ENCODE data around the gene LSM6.

LSM6 gene

DNA sequence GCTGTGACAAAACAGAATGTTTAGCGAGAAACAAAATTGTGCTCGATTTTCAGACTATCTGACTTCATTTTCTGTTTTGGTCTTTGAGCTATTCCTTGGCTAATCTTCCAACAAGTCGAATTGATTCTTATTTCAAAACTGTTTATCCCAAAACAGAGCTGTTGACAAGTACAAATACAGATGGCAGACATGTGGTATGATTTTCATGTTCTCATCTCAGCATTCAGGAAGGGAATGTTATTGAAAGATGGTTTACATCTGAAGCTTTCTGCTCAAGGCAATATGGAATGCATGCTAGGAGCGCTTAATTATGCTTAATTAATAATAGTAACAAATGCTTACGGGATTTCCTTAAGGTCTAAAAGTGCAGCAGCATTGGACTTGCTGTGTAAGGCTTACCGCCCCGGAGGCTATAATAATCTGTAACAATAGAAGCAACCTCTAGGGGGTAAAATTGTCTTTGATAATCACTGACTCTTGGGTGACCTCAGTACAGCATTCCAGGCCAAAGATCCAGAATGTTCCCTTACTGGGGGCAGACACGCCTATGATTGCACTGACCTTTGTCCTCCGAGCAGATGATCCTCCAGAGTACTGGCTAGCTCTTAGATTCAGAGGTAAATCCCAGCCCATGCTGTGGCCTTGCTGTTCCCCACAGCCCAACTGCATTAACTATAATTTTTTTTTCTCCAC lies 16.4 kb downstream of the LSM6 start:
- Histone ChIP-seq H3K27ac (no peak overlapping the region), H3K36me3 (ENCODE audit: insufficient read depth, low read length) (peaks cover 57% of the 10 kb centered on the region), H3K9ac (ENCODE audit: insufficient read length) (no peak overlapping the region), H3K9me3 (ENCODE audit: low read depth, low read length) (no peaks in the 10 kb centered on the region), H3K4me3 (no peak overlapping the region)
- no peak for DNase-seq (ENCODE audit: low read depth, low spot score)
- TF ChIP-seq EZH2 (IDR thresholded peaks at IDR 0.05) (no peak), POLR2AphosphoS5 (IDR thresholded peaks at IDR 0.05; ENCODE audit: borderline replicate concordance, low read depth, low read length) (no peak), FOXP2 (optimal IDR thresholded peaks at IDR 0.05; ENCODE audit: control extremely low read depth, extremely low read length, insufficient read depth) (no peak)

DNA sequence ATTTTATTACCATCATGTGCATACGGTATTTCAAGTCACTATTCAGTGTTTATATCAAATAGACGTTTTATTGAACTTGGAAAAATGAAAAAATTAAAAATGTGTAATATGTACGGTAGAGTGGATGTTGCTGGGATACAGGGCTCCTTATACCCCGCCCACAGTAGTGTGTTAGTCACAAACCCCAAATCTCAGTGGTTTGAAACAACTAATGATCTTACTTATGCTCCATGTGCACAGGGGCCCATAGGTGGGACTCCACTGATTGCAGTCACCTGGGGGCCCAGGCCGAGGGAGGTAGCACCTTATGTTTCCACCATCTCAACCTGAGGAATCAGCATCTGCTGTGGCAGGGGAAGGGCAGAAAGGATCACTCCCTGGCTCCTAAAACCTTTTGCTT lies 18.1 kb downstream of the LSM6 start:
- Histone ChIP-seq H3K9me3 (ENCODE audit: low read depth, low read length) (no peaks in the 10 kb centered on the region), H3K4me3 (no peak overlapping the region), H3K9ac (ENCODE audit: insufficient read length) (no peak overlapping the region), H3K36me3 (ENCODE audit: insufficient read depth, low read length) (peaks cover 42% of the 10 kb centered on the region), H3K27ac (no peak overlapping the region)
- no peak for TF ChIP-seq FOXP2 (optimal IDR thresholded peaks at IDR 0.05; ENCODE audit: control extremely low read depth, extremely low read length, insufficient read depth)
- TF ChIP-seq POLR2AphosphoS5 (IDR thresholded peaks at IDR 0.05; ENCODE audit: borderline replicate concordance, low read depth, low read length), result no peak
- TF ChIP-seq EZH2 (IDR thresholded peaks at IDR 0.05), result no peak
- no peak for DNase-seq (ENCODE audit: low read depth, low spot score)

DNA sequence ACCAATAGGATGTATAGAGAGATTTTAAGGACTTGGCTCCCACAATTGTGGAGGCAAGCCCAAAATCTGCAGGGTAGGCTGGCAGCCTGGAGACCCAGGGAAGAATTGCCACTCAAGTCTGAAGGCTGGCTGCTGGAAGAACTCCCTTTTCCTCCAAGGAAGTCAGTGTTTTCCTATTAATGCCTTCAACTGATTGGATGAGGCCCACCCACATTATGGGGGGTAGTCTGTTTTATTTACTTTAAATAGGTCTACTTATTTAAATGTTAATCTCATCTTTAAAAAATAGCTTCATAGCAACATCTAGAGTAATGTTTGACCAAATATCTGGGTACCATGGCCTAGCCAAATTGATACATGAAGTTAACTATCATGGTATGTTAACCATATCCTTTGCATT lies 18.7 kb downstream of the LSM6 start:
- DNase-seq (ENCODE audit: low read depth, low spot score), result no peak
- H3K27ac ChIP-seq, result no peak overlapping the region
- peaks cover 37% of the 10 kb centered on the region for H3K36me3 ChIP-seq (ENCODE audit: insufficient read depth, low read length)
- TF ChIP-seq POLR2AphosphoS5 (IDR thresholded peaks at IDR 0.05; ENCODE audit: borderline replicate concordance, low read depth, low read length) (no peak), FOXP2 (optimal IDR thresholded peaks at IDR 0.05; ENCODE audit: control extremely low read depth, extremely low read length, insufficient read depth) (no peak), EZH2 (IDR thresholded peaks at IDR 0.05) (no peak)
- H3K9me3 ChIP-seq (ENCODE audit: low read depth, low read length), result no peaks in the 10 kb centered on the region
- H3K9ac ChIP-seq (ENCODE audit: insufficient read length), result no peak overlapping the region
- H3K4me3 ChIP-seq, result no peak overlapping the region

DNA sequence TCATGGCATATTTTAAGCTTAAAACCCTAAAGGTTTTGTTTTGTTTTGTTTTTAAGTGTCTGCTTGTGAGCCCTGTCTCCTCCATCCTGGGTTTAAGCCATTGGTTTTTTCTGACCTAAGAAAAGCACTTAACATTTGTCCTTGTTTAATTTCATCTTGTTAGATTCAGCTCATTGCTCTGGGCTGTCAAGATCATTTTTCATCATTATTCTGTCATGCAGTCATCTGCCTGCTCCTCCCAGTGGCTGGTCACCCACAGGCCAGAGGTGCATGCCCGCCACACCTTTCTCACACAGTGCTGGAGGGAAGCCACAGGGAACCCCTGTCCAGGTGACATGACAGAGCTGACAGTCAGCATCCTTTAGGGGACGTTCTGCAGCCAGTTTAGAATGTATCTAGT lies 27.1 kb downstream of the LSM6 start:
- Histone ChIP-seq H3K4me3 (no peak overlapping the region), H3K27ac (no peak overlapping the region), H3K36me3 (ENCODE audit: insufficient read depth, low read length) (no peaks in the 10 kb centered on the region), H3K9ac (ENCODE audit: insufficient read length) (no peak overlapping the region), H3K9me3 (ENCODE audit: low read depth, low read length) (no peaks in the 10 kb centered on the region)
- DNase-seq (ENCODE audit: low read depth, low spot score), result no peak
- TF ChIP-seq FOXP2 (optimal IDR thresholded peaks at IDR 0.05; ENCODE audit: control extremely low read depth, extremely low read length, insufficient read depth) (no peak), EZH2 (IDR thresholded peaks at IDR 0.05) (no peak), POLR2AphosphoS5 (IDR thresholded peaks at IDR 0.05; ENCODE audit: borderline replicate concordance, low read depth, low read length) (no peak)

DNA sequence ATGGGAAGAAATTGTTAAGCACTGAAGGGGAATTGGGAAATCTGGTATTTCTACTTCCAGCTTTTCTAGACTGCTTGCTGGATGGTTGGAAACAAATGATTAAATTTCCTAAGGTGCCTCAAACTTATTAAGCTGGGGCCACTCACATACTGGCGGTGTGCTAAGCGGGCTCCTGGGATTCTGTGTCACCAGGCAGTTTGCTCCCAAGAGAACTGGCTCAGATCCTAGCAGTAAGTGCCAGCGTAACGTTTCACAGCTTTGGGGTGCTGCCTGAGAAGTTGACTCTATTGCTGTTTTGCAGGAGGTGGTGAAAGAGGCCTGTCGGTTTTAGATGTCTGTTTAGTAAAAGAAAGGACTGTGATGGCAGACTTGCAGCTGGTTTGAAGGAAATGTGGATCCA lies 31.9 kb downstream of the LSM6 start:
- Histone ChIP-seq H3K36me3 (ENCODE audit: insufficient read depth, low read length) (no peaks in the 10 kb centered on the region), H3K4me3 (no peak overlapping the region), H3K27ac (no peak overlapping the region), H3K9ac (ENCODE audit: insufficient read length) (no peak overlapping the region), H3K9me3 (ENCODE audit: low read depth, low read length) (no peaks in the 10 kb centered on the region)
- no peak for DNase-seq (ENCODE audit: low read depth, low spot score)
- TF ChIP-seq FOXP2 (optimal IDR thresholded peaks at IDR 0.05; ENCODE audit: control extremely low read depth, extremely low read length, insufficient read depth) (no peak), POLR2AphosphoS5 (IDR thresholded peaks at IDR 0.05; ENCODE audit: borderline replicate concordance, low read depth, low read length) (no peak), EZH2 (IDR thresholded peaks at IDR 0.05) (no peak)

DNA sequence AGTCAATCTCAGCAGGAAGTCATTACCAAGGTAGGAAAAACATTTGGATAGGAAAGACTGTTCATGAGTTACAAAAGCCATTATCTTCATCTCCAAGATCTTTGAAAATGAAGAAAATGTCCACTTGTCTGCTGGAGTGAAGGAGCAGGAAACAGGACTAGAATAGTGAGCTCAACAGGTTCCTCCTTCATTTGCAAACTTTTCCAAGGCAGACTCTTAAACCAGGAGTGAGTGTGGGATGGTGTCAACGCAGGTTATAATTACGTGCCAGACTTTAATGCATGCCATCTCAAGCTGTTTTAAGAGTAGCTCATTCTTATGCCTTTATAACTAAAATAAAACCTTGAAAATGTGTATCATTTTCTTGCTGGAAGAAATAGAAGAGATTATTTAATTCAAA lies 35.4 kb downstream of the LSM6 start:
- no peak overlapping the region for H3K27ac ChIP-seq
- no peak overlapping the region for H3K4me3 ChIP-seq
- H3K9me3 ChIP-seq (ENCODE audit: low read depth, low read length), result no peaks in the 10 kb centered on the region
- H3K36me3 ChIP-seq (ENCODE audit: insufficient read depth, low read length), result no peaks in the 10 kb centered on the region
- DNase-seq (ENCODE audit: low read depth, low spot score), result no peak
- H3K9ac ChIP-seq (ENCODE audit: insufficient read length), result no peak overlapping the region
- TF ChIP-seq POLR2AphosphoS5 (IDR thresholded peaks at IDR 0.05; ENCODE audit: borderline replicate concordance, low read depth, low read length), result no peak
- no peak for TF ChIP-seq EZH2 (IDR thresholded peaks at IDR 0.05)
- TF ChIP-seq FOXP2 (optimal IDR thresholded peaks at IDR 0.05; ENCODE audit: control extremely low read depth, extremely low read length, insufficient read depth), result no peak

DNA sequence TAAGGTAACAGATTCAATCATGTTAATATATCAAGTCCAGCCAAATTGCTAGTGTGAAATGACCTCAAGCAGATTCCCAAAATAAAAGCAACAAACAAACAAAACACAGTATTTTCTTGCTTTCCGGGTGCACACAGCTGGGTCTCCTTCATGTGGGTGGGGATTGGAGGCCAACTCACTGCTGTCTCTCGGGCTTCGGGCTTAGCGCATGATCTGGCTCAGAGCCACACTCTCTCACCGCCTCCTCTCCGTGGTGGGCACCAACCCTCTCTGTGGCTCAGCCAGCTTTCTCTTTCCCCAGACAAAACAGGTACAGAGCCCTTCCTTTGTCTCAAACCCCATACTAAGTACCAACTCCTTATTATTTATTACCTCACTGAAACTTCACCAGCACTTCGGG lies 35.9 kb downstream of the LSM6 start:
- TF ChIP-seq FOXP2 (optimal IDR thresholded peaks at IDR 0.05; ENCODE audit: control extremely low read depth, extremely low read length, insufficient read depth) (no peak), EZH2 (IDR thresholded peaks at IDR 0.05) (no peak), POLR2AphosphoS5 (IDR thresholded peaks at IDR 0.05; ENCODE audit: borderline replicate concordance, low read depth, low read length) (no peak)
- Histone ChIP-seq H3K36me3 (ENCODE audit: insufficient read depth, low read length) (no peaks in the 10 kb centered on the region), H3K27ac (no peak overlapping the region), H3K4me3 (no peak overlapping the region), H3K9me3 (ENCODE audit: low read depth, low read length) (no peaks in the 10 kb centered on the region), H3K9ac (ENCODE audit: insufficient read length) (no peak overlapping the region)
- DNase-seq (ENCODE audit: low read depth, low spot score), result no peak

DNA sequence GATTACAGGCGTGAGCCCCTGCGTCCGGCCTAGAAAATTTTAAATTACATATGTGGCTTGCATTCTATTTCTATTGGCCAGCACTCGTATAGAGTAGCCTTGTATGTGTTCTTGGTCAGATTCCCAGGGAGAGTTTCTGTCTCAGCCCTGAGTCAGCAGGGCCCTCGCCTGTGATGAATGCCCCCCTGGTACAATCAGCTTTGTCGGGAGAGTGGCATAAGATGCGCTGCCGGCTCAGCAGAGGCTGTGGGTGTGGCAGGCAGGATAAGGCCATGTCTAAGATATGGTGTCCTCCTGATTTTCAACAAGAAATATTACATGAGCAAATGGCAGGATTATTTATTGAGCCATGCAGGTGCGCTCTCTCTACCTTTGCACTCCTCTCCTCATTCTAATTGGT lies 37.3 kb downstream of the LSM6 start:
- Histone ChIP-seq H3K36me3 (ENCODE audit: insufficient read depth, low read length) (no peaks in the 10 kb centered on the region), H3K4me3 (no peak overlapping the region), H3K9me3 (ENCODE audit: low read depth, low read length) (no peaks in the 10 kb centered on the region), H3K9ac (ENCODE audit: insufficient read length) (no peak overlapping the region), H3K27ac (no peak overlapping the region)
- TF ChIP-seq EZH2 (IDR thresholded peaks at IDR 0.05), result no peak
- TF ChIP-seq POLR2AphosphoS5 (IDR thresholded peaks at IDR 0.05; ENCODE audit: borderline replicate concordance, low read depth, low read length), result no peak
- TF ChIP-seq FOXP2 (optimal IDR thresholded peaks at IDR 0.05; ENCODE audit: control extremely low read depth, extremely low read length, insufficient read depth), result no peak
- no peak for DNase-seq (ENCODE audit: low read depth, low spot score)

DNA sequence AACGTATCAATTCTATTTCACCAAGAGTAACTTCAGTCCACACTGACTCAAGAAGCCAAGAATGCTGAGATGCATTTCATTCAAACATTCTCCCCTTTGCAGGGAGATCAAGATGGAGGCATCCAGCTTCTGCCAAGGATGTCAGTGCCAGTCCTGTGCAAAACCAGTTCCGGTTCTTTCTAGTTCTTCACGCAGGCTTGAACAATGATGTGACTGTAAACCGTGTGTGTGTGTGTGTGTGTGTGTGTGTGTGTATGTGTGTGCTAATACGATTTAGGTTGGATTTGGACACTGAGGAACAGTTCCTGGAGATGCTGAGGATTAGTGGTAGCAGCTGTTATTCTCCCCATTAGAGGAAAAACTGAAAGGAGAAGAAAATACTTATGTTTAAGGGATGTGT lies 38.7 kb downstream of the LSM6 start, which contains the start of gene REELD1:
Gene REELD1, plus strand, starts transcription at position 301 of the 400 bp plus-strand sequence. CDS start 2,415 bp downstream, outside the sequence.
- no peaks in the 10 kb centered on the region for H3K36me3 ChIP-seq (ENCODE audit: insufficient read depth, low read length)

More for the DNA sequence above, 38.7 kb downstream of the LSM6 start, which contains the start of gene REELD1:
- H3K27ac ChIP-seq, result no peak within 1 kb of the TSS
- TF ChIP-seq POLR2AphosphoS5 (IDR thresholded peaks at IDR 0.05; ENCODE audit: borderline replicate concordance, low read depth, low read length), result no peak
- no peak for TF ChIP-seq EZH2 (IDR thresholded peaks at IDR 0.05)
- no peak for TF ChIP-seq FOXP2 (optimal IDR thresholded peaks at IDR 0.05; ENCODE audit: control extremely low read depth, extremely low read length, insufficient read depth)
- no peak within 1 kb of the TSS for H3K9ac ChIP-seq (ENCODE audit: insufficient read length)
- no peaks in the 10 kb centered on the region for H3K9me3 ChIP-seq (ENCODE audit: low read depth, low read length)
- H3K4me3 ChIP-seq, result no peak within 1 kb of the TSS
- DNase-seq (ENCODE audit: low read depth, low spot score), result no peak
